Activated gamma-delta T cell treated with anti-CD3 and anti-CD28 coated beads, Interleukin-2, amount 50 U/mL, for 16 hours (primary cell): ENCODE measurements around the gene IMPG1.

Experiments used
- DNase-seq: peaks from one replicate; pipeline ENCODE4 v3.0.0-alpha.2; 2020; ENCODE audit warnings: low read depth

The IMPG1 gene

GRCh38 chr6:76072562-76072961, at the start of gene IMPG1:
Gene IMPG1 (minus strand): TSS chr6:76072662. CDS start chr6:76072488, 174 bp downstream.
- DNase-seq, result no peak

GRCh38 chr6:76120302-76120701, 47.8 kb upstream of the IMPG1 start:
- DNase-seq, result no peak

GRCh38 chr6:76073281-76073680, 819 bp upstream of the IMPG1 start:
- no peak for DNase-seq

GRCh38 chr6:76057469-76057868, 15.0 kb downstream of the IMPG1 start:
- no peak for DNase-seq

- DNase-seq, result no peak
Observed at GRCh38 chr6:76052314-76052713, 20.1 kb downstream of the IMPG1 start.

GRCh38 chr6:76043690-76044089, 28.8 kb downstream of the IMPG1 start:
- no peak for DNase-seq

- no peak for DNase-seq
Observed at GRCh38 chr6:76035713-76036112, 36.7 kb downstream of the IMPG1 start.

- no peak for DNase-seq
Observed at GRCh38 chr6:76026101-76026500, 46.4 kb downstream of the IMPG1 start.

- no peak for DNase-seq
Observed at GRCh38 chr6:76014626-76015530, 57.6 kb downstream of the IMPG1 start.

- DNase-seq, result no peak
Observed at GRCh38 chr6:76004202-76004601, 68.3 kb downstream of the IMPG1 start.

GRCh38 chr6:76003686-76004085, 68.8 kb downstream of the IMPG1 start:
- DNase-seq, result no peak

GRCh38 chr6:76003113-76003512, 69.3 kb downstream of the IMPG1 start:
- DNase-seq, result no peak

- DNase-seq, result no peak
Observed at GRCh38 chr6:76000629-76001028, 71.8 kb downstream of the IMPG1 start.

GRCh38 chr6:75997696-75998095, 74.8 kb downstream of the IMPG1 start:
- no peak for DNase-seq

- DNase-seq, result no peak
Observed at GRCh38 chr6:75993236-75994162, 79.0 kb downstream of the IMPG1 start.

- no peak for DNase-seq
Observed at GRCh38 chr6:75991941-75992340, 80.5 kb downstream of the IMPG1 start.

- DNase-seq, result no peak
Observed at GRCh38 chr6:75986935-75987334, 85.5 kb downstream of the IMPG1 start.

GRCh38 chr6:75975904-75976303, 96.6 kb downstream of the IMPG1 start:
- no peak for DNase-seq

GRCh38 chr6:75970093-75970492, 102.4 kb downstream of the IMPG1 start:
- DNase-seq, result no peak

GRCh38 chr6:75968143-75968542, 104.3 kb downstream of the IMPG1 start:
- no peak for DNase-seq

- no peak for DNase-seq
Observed at GRCh38 chr6:75963569-75963968, 108.9 kb downstream of the IMPG1 start.

GRCh38 chr6:75952128-75952527, 120.3 kb downstream of the IMPG1 start:
- DNase-seq, result no peak

- no peak for DNase-seq
Observed at GRCh38 chr6:75947935-75948334, 124.5 kb downstream of the IMPG1 start.
